A673 (cell line): ENCODE results near the gene STARD10.

Source experiments
- EZH2 ChIP-seq: fragments of 200-600 bp; sonication (generic); IDR thresholded peaks from 2 replicates; pipeline ENCODE4 v1.6.1; 2017; ENCODE audit warnings: borderline replicate concordance, low read depth, mild to moderate bottlenecking, mixed read lengths, antibody characterized with exemption, low read length; ENCODE audit not compliant: poor library complexity, severe bottlenecking
- TF ChIP-seq, protein P1 (sequence below): fragments of 300-800, 200-600 bp; sonication (generic); conservative IDR thresholded peaks from 2 replicates; pipeline ENCODE4 v1.5.1; 2017; ENCODE audit warnings: low read depth, mild to moderate bottlenecking, antibody characterized with exemption, low read length, moderate library complexity, mixed read lengths

DNA sequence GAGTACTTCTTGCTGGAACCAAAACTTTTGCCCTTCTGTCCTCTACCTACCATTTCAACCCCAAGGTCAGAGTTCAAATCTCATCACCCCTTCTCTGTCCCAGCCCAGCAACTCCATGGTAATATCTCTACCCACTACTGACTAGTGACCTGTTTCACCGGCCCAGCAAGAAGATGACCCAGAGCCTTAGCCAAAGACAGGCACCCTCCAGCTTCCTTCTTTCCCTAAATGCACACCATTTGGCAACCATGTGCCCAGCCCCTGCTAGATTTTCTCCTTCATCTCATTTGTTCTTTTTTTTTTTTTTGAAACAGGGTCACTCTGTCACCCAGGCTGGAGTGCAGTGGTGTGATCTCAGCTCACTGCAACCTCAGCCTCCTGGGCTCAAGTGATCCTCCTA, 56.5 kb downstream of the STARD10 start:
- TF ChIP-seq, protein P1, sequence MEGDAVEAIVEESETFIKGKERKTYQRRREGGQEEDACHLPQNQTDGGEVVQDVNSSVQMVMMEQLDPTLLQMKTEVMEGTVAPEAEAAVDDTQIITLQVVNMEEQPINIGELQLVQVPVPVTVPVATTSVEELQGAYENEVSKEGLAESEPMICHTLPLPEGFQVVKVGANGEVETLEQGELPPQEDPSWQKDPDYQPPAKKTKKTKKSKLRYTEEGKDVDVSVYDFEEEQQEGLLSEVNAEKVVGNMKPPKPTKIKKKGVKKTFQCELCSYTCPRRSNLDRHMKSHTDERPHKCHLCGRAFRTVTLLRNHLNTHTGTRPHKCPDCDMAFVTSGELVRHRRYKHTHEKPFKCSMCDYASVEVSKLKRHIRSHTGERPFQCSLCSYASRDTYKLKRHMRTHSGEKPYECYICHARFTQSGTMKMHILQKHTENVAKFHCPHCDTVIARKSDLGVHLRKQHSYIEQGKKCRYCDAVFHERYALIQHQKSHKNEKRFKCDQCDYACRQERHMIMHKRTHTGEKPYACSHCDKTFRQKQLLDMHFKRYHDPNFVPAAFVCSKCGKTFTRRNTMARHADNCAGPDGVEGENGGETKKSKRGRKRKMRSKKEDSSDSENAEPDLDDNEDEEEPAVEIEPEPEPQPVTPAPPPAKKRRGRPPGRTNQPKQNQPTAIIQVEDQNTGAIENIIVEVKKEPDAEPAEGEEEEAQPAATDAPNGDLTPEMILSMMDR, result no peak
- no peak for TF ChIP-seq EZH2
